IMR-90 (cell line): ENCODE data around the gene TMEM59. TPM values are rescaled to one million over a fixed set of nuclear protein-coding genes. Genes with fewer than 3 reads are reported as not detected.

ENCODE experiments used
- ATAC-seq: fragments of 200-7000 bp; cut with Tn5 transposase; 2 replicates; pipeline ENCODE4 v1.9.1; 2020; ENCODE audit warnings: low read depth, mild to moderate bottlenecking, moderate library complexity
- BruUV-seq: library from RNA; stranded (reverse); fragments of 400-500 nt; replicated peaks from 2 replicates; lab custom pipeline; 2021; lab: Mats Ljungman, UMichigan
- CTCF ChIA-PET: fragments of 300-600 bp; formaldehyde crosslinking; extraction: SDS; loops from one replicate; lab custom pipeline; 2021; ENCODE audit warnings: antibody characterized with exemption; lab: Yijun Ruan, JAX
- POLR2A ChIA-PET: fragments of 300-600 bp; sonication (Branson Sonifier 250); formaldehyde crosslinking; loops from one replicate; lab custom pipeline; 2022; ENCODE audit warnings: antibody characterized with exemption; ENCODE audit not compliant: unreplicated experiment; lab: Charles Lee
- DNase-seq: peaks from one replicate; pipeline ENCODE4 v3.0.0; 2013
- H2AFZ ChIP-seq: replicated peaks from 2 replicates; pipeline ENCODE3; 2013; ENCODE audit warnings: low read length, mild to moderate bottlenecking; ENCODE audit not compliant: poor library complexity
- H2AK5ac ChIP-seq: 2 replicates; pipeline ENCODE4 v1.6.1; 2013; ENCODE audit warnings: low read depth, low read length, inconsistent platforms
- H2AK9ac ChIP-seq: replicated peaks from 2 replicates; pipeline ENCODE3; 2013; ENCODE audit warnings: mild to moderate bottlenecking, low read depth, low read length, moderate library complexity; ENCODE audit not compliant: poor library complexity
- H2BK120ac ChIP-seq: 2 replicates; pipeline ENCODE4 v1.6.1; 2013; ENCODE audit warnings: low read depth, low read length, inconsistent platforms
- H2BK15ac ChIP-seq: 3 replicates; pipeline ENCODE4 v1.6.1; 2013; ENCODE audit warnings: low read depth, low read length, inconsistent platforms
- H2BK20ac ChIP-seq: 2 replicates; pipeline ENCODE4 v1.6.1; 2013; ENCODE audit warnings: low read depth, mild to moderate bottlenecking, inconsistent platforms, low read length, moderate library complexity
- H2BK5ac ChIP-seq: 2 replicates; pipeline ENCODE4 v1.6.1; 2013; ENCODE audit warnings: mild to moderate bottlenecking, low read depth, low read length, inconsistent platforms; ENCODE audit not compliant: poor library complexity, severe bottlenecking
- H3K14ac ChIP-seq: replicated peaks from 2 replicates; pipeline ENCODE4 v1.6.1; 2013; ENCODE audit warnings: low read depth, low read length, inconsistent platforms
- H3K18ac ChIP-seq: 2 replicates; pipeline ENCODE4 v1.6.1; 2013; ENCODE audit warnings: low read depth, low read length, control low read depth
- H3K23ac ChIP-seq: 2 replicates; pipeline ENCODE4 v1.6.1; 2013; ENCODE audit warnings: low read depth, low read length, inconsistent platforms
- H3K27ac ChIP-seq: 2 replicates; pipeline ENCODE4 v1.5.1; 2013; ENCODE audit warnings: mild to moderate bottlenecking, control low read depth, low read length; ENCODE audit not compliant: insufficient read depth
- H3K27me3 ChIP-seq: 2 replicates; pipeline ENCODE4 v1.6.1; 2013; ENCODE audit warnings: low read length; ENCODE audit not compliant: control insufficient read depth, insufficient read depth
- H3K36me3 ChIP-seq: 2 replicates; pipeline ENCODE4 v1.6.1; 2013; ENCODE audit warnings: low read length, mixed read lengths; ENCODE audit not compliant: control insufficient read depth, insufficient read depth
- H3K4ac ChIP-seq: 2 replicates; pipeline ENCODE4 v1.6.1; 2013; ENCODE audit warnings: low read depth, low read length, inconsistent platforms
- H3K4me1 ChIP-seq: 2 replicates; pipeline ENCODE4 v1.6.1; 2013; ENCODE audit warnings: low read length, mixed read lengths; ENCODE audit not compliant: control insufficient read depth, insufficient read depth
- H3K4me2 ChIP-seq: 2 replicates; pipeline ENCODE4 v1.6.1; 2013; ENCODE audit warnings: low read depth, mild to moderate bottlenecking, control low read depth, low read length, moderate library complexity
- H3K4me3 ChIP-seq: 2 replicates; pipeline ENCODE4 v1.5.1; 2013; ENCODE audit warnings: low read depth, mild to moderate bottlenecking, control low read depth, low read length, moderate library complexity; ENCODE audit not compliant: insufficient read depth
- H3K56ac ChIP-seq: 2 replicates; pipeline ENCODE4 v1.6.1; 2013; ENCODE audit warnings: low read length, inconsistent platforms; ENCODE audit not compliant: insufficient read depth; ENCODE audit errors: extremely low read depth
- H3K79me1 ChIP-seq, 2 experiments: 2 replicates each; pipeline ENCODE4 v1.6.1; 2013; ENCODE audit warnings: low read length in 2 of 2, inconsistent platforms in 1 of 2, low read depth in 1 of 2
- H3K9ac ChIP-seq: 2 replicates; pipeline ENCODE4 v1.6.1; 2013; ENCODE audit warnings: low read depth, low read length, control low read depth
- H3K9me1 ChIP-seq: 2 replicates; pipeline ENCODE4 v1.6.1; 2013; ENCODE audit warnings: low read length, inconsistent platforms; ENCODE audit not compliant: insufficient read depth
- H3K9me3 ChIP-seq: 2 replicates; pipeline ENCODE4 v1.6.1; 2013; ENCODE audit warnings: low read length; ENCODE audit not compliant: control insufficient read depth, insufficient read depth
- H4K20me1 ChIP-seq: 2 replicates; pipeline ENCODE4 v1.6.1; 2013; ENCODE audit warnings: low read length, inconsistent platforms; ENCODE audit not compliant: insufficient read depth
- H4K5ac ChIP-seq: 2 replicates; pipeline ENCODE4 v1.6.1; 2013; ENCODE audit warnings: mild to moderate bottlenecking, low read depth, low read length, control low read depth
- H4K8ac ChIP-seq, 2 experiments: 2 replicates each; pipeline ENCODE4 v1.6.1; 2013; ENCODE audit warnings: low read depth in 2 of 2, low read length in 2 of 2, control low read depth in 1 of 2, inconsistent platforms in 1 of 2
- H4K91ac ChIP-seq: 2 replicates; pipeline ENCODE4 v1.6.1; 2013; ENCODE audit warnings: low read depth, low read length, inconsistent platforms; ENCODE audit not compliant: insufficient read depth
- CEBPB ChIP-seq: IDR thresholded peaks from 2 replicates; pipeline ENCODE4 v1.6.1; 2012; ENCODE audit warnings: low read depth, low read length, improper control_type of control experiment
- RFX5 ChIP-seq: IDR thresholded peaks from 2 replicates; pipeline ENCODE4 v1.8.0; 2012; ENCODE audit warnings: low read depth, mild to moderate bottlenecking, low read length, moderate library complexity
- SMC3 ChIP-seq: fragments of 150-350 bp; IDR thresholded peaks from 2 replicates; pipeline ENCODE4 v1.6.1; 2016; ENCODE audit warnings: low read depth, mild to moderate bottlenecking, antibody characterized with exemption, low read length, moderate library complexity
- WGBS, 2 experiments: methylation state at CpG; one replicate each; pipeline versions ENCODE4 v1.1.5 to v1.1.7; 2013; ENCODE audit warnings: missing lambda C conversion rate in 2 of 2; ENCODE audit not compliant: insufficient read length in 1 of 2; ENCODE audit errors: extremely low coverage in 2 of 2; 5-methylcytosine and 5-hydroxymethylcytosine counted together
- dilution Hi-C: fragments of 300-500 bp; cut with HindIII; formaldehyde crosslinking; loops from one replicate; pipeline ENCODE4 v1.14.3; 2018; ENCODE audit warnings: low sequenced_read_pairs; ENCODE audit not compliant: unreplicated experiment
- in situ Hi-C: fragments of 300-500 bp; cut with MboI; formaldehyde crosslinking; loops from 3 replicates; pipeline ENCODE4 v1.14.3; 2019; ENCODE audit warnings: low sequenced_read_pairs, inconsistent platforms, mixed read lengths
- intact Hi-C: fragments of 100-400 bp; cut with micrococcal nuclease; formaldehyde crosslinking; loops from 2 replicates; pipeline ENCODE4 v1.10.0; 2022
- polyA plus RNA-seq, 3 experiments: library from polyadenylated mRNA; depleted of rRNA; stranded (reverse); fragments of >200 nt; gene quantifications; 2 replicates each; pipeline ENCODE4 v1.2.3, GENCODE V29; 2012; ENCODE audit warnings: low replicate concordance in 1 of 3
- total RNA-seq: library from RNA; depleted of rRNA; stranded (reverse); fragments of >200 nt; gene quantifications from 2 replicates; pipeline ENCODE4 v1.2.3, GENCODE V29; 2012

The TMEM59 gene
- total and polyA plus RNA-seq, 2 of the 4 experiments (the other 2 are of a cell fraction), result 239 to 241 TPM

GRCh38 chr1:53987880-53988279 lies 65.1 kb downstream of the TMEM59 start:
- H3K9me1 ChIP-seq, result no peaks in the 10 kb centered on the region
- no TSS peak for BruUV-seq
- no peak overlapping the region for H2BK15ac ChIP-seq
- no peaks in the 10 kb centered on the region for H3K36me3 ChIP-seq
- no peak overlapping the region for H2AFZ ChIP-seq
- H2BK120ac ChIP-seq, result no peak overlapping the region
- TF ChIP-seq RFX5, result no peak
- no peak for TF ChIP-seq SMC3
- peak; percentile 23; the same call in 1 of the 2 replicates for TF ChIP-seq CEBPB
- H3K27me3 ChIP-seq, result peaks cover 2% of the 10 kb centered on the region; the same call in 1 of the 2 replicates
- no peak overlapping the region for H3K14ac ChIP-seq
- H2BK5ac ChIP-seq, result no peak overlapping the region
- H2AK9ac ChIP-seq, result no peak overlapping the region
- no peak overlapping the region for H3K56ac ChIP-seq
- no peak overlapping the region for H4K91ac ChIP-seq
- no peak overlapping the region for H4K5ac ChIP-seq
- intact Hi-C loops (no loop called here), dilution Hi-C loops (no loop called here), in situ Hi-C loops (no loop called here)
- H2BK20ac ChIP-seq, result no peak overlapping the region
- POLR2A ChIA-PET, result no interaction called here
- H3K4me1 ChIP-seq, result no peaks in the 10 kb centered on the region
- no CpG with 5 or more reads among the region's 2 CpGs for WGBS, 2 experiments
- H3K79me1 ChIP-seq, result no peaks in the 10 kb centered on the region
- ATAC-seq (no peak; the same call in 1 of the 2 replicates), DNase-seq (peak; percentile 24)
- CTCF ChIA-PET, result no interaction called here
- H3K4ac ChIP-seq, result no peak overlapping the region
- H3K9me3 ChIP-seq, result no peaks in the 10 kb centered on the region
- H4K8ac ChIP-seq, result no peak overlapping the region
- H3K4me2 ChIP-seq, result no peak overlapping the region
- no peak overlapping the region for H2AK5ac ChIP-seq
- H3K27ac ChIP-seq, result no peak overlapping the region
- no peaks in the 10 kb centered on the region for H4K20me1 ChIP-seq
- H3K23ac ChIP-seq, result no peak overlapping the region
- no peak overlapping the region for H3K4me3 ChIP-seq
- no peak overlapping the region for H3K9ac ChIP-seq
- H3K18ac ChIP-seq, result no peak overlapping the region
